K562 (cell line): Measurements from ENCODE around the gene PRICKLE3. TPM values are rescaled to one million over a fixed set of nuclear protein-coding genes. Genes with fewer than 3 reads are reported as not detected.
A peak's percentile ranks its signal among the peaks of the same experiment; 100 is the strongest.

Experiments used
- ATF1 ChIP-seq, 2 experiments: fragments of 450-650 bp in 1 of 2; IDR thresholded peaks; 2 replicates each; pipeline ENCODE4 v1.6.1; 2016; ENCODE audit warnings: missing compliant biosample characterization in 1 of 2, missing genetic modification characterization in 1 of 2
- ELF2 ChIP-seq: fragments of 250-450 bp; sonication (Bioruptor Pico); IDR thresholded peaks from 2 replicates; pipeline ENCODE4 v1.5.0; 2021; ENCODE audit warnings: mild to moderate bottlenecking
- FOXP1 ChIP-seq: sonication (generic); formaldehyde crosslinking; IDR thresholded peaks from 2 replicates; pipeline ENCODE4 v1.8.0; 2022; ENCODE audit warnings: mild to moderate bottlenecking, missing genetic modification reagents
- HMG20B ChIP-seq: fragments of 250-450 bp; sonication (Bioruptor Pico); IDR thresholded peaks from 2 replicates; pipeline ENCODE4 v1.5.0; 2021; ENCODE audit warnings: mild to moderate bottlenecking
- HNRNPL ChIP-seq: fragments of 200-400 bp; formaldehyde crosslinking; IDR thresholded peaks from 2 replicates; pipeline ENCODE4 v1.6.1; 2017; ENCODE audit warnings: low read depth, mild to moderate bottlenecking, low read length
- KAT7 ChIP-seq: sonication (generic); formaldehyde crosslinking; IDR thresholded peaks from 2 replicates; pipeline ENCODE4 v1.8.0; 2022; ENCODE audit warnings: missing genetic modification reagents, mild to moderate bottlenecking, borderline replicate concordance
- MTA3 ChIP-seq: fragments of 450-650 bp; formaldehyde crosslinking; IDR thresholded peaks from 2 replicates; pipeline ENCODE4 v1.6.1; 2017; ENCODE audit warnings: mild to moderate bottlenecking, borderline replicate concordance
- NR3C1 ChIP-seq: sonication (generic); formaldehyde crosslinking; IDR thresholded peaks from 2 replicates; pipeline ENCODE4 v1.8.1; 2022; ENCODE audit warnings: missing genetic modification reagents
- POLR2B ChIP-seq: fragments of 450-650 bp; IDR thresholded peaks from 2 replicates; pipeline ENCODE4 v1.6.1; 2018; ENCODE audit warnings: low read depth; ENCODE audit not compliant: partially characterized antibody
- POLR2G ChIP-seq: fragments of 200-400 bp; formaldehyde crosslinking; IDR thresholded peaks from 2 replicates; pipeline ENCODE4 v1.6.1; 2017; ENCODE audit warnings: low read depth, mild to moderate bottlenecking, antibody characterized with exemption, low read length, moderate library complexity
- TARDBP ChIP-seq: fragments of 450-650 bp; IDR thresholded peaks from 2 replicates; pipeline ENCODE4 v1.6.1; 2016
- ZNF12 ChIP-seq: sonication (generic); formaldehyde crosslinking; IDR thresholded peaks from 2 replicates; pipeline ENCODE4 v1.4.0; 2020; ENCODE audit warnings: mild to moderate bottlenecking, missing genetic modification reagents
- ZNF197 ChIP-seq: fragments of 200-800 bp; sonication (Bioruptor generic); IDR thresholded peaks from 2 replicates; pipeline ENCODE4 v1.6.1; 2016; ENCODE audit warnings: low read depth, missing genetic modification characterization, missing compliant biosample characterization
- polyA plus RNA-seq, 8 experiments: library from polyadenylated mRNA; depleted of rRNA in 4 of 8; stranded (reverse) in 5 of 8; unstranded in 3 of 8; fragments of >200 nt; fragmentation: Nextera tagmentation in 2 of 8; fragmentation: Illumina TruSeq in 1 of 8; extraction: Ambion mirVana in 2 of 8; extraction: Trizol in 1 of 8; gene quantifications; 2 replicates each; pipeline versions ENCODE4 v1.2.1 to v1.2.3, GENCODE V29; 2011 to 2014; ENCODE audit warnings: inconsistent platforms in 1 of 8, missing spikeins in 1 of 8
- total RNA-seq, 7 experiments: library from RNA; depleted of rRNA in 6 of 7; stranded (reverse); fragments of >200 nt in 6 of 7; fragmentation: Illumina TruSeq in 2 of 7; extraction: Trizol in 2 of 7; gene quantifications; 2 replicates each; pipeline versions ENCODE4 v1.2.1 to v1.2.3, GENCODE V29; 2011 to 2021; ENCODE audit warnings: low replicate concordance in 1 of 7
- TF ChIP-seq, protein P1 (sequence below): fragments of 450-650 bp; IDR thresholded peaks from 2 replicates; pipeline ENCODE4 v1.6.1; 2017; ENCODE audit warnings: antibody characterized with exemption, mild to moderate bottlenecking
- TF ChIP-seq, protein P2 (sequence below): sonication (generic); formaldehyde crosslinking; IDR thresholded peaks from 2 replicates; pipeline ENCODE4 v1.8.0; 2022; ENCODE audit warnings: mild to moderate bottlenecking, missing genetic modification reagents
- TF ChIP-seq, protein P3 (sequence below): fragments of 450-650 bp; formaldehyde crosslinking; IDR thresholded peaks from 2 replicates; pipeline ENCODE4 v1.4.0; 2020; ENCODE audit warnings: mild to moderate bottlenecking
- TF ChIP-seq, protein P4 (sequence below), 2 experiments: IDR thresholded peaks; 2 replicates each; pipeline ENCODE4 v1.6.1; 2011; ENCODE audit warnings: borderline replicate concordance in 1 of 2, control low read depth in 1 of 2, low read depth in 1 of 2, low read length in 1 of 2, mild to moderate bottlenecking in 1 of 2, mixed read lengths in 1 of 2, moderate library complexity in 1 of 2; ENCODE audit not compliant: insufficient read depth in 1 of 2, insufficient read length in 1 of 2, poor library complexity in 1 of 2, severe bottlenecking in 1 of 2; ENCODE audit errors: extremely low read depth in 1 of 2

The PRICKLE3 gene
- total and polyA plus RNA-seq, 9 of the 15 experiments (the other 6 are each of a cell fraction or from before 2014, with no cell fraction given): 1.1 to 44.3 (median 14.0) TPM

DNA sequence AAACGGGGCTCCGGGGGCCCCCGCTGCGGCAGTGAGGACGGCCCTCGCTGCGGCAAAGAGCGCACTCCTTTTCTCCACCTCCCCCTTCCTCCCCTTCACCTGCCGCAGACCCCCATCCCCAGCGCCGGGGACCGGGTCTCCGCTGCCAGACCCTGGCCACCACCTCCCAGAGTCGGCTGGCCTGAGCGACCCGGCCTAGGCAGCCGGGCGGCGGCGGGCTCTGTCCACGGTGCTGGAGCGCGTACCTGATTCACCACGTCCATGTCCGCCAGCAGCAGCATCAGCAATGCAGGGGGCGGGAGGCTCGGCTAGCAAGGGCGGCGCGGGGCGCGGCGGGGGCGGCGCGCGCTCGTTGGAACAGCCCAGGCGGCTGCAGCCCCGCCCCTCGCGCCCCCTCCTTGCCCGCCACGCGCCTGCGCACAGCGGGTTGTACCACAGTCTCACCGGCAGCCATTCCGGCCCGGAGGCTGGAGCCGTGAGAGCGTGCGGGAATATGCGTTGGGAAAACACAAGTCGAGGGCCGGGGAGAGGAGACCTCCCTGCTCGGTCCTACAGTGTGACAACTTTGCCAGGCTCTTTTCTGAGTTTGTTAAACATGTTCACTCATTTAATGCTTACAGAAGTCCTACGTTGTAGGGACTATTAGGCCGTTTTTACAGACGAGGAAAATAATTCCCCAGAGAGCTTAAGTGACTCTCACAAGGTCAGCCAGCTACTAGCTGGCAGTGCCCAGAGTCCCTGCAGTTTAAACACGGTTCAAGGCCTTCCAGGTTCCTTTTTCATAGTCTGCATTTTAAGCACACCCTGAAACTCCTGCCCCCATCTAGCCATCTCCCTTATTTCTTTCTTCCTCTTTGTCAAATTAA, 14.0 kb upstream of the PRICKLE3 start, which contains the start of gene SYP (continued):
- TF ChIP-seq, protein P1, sequence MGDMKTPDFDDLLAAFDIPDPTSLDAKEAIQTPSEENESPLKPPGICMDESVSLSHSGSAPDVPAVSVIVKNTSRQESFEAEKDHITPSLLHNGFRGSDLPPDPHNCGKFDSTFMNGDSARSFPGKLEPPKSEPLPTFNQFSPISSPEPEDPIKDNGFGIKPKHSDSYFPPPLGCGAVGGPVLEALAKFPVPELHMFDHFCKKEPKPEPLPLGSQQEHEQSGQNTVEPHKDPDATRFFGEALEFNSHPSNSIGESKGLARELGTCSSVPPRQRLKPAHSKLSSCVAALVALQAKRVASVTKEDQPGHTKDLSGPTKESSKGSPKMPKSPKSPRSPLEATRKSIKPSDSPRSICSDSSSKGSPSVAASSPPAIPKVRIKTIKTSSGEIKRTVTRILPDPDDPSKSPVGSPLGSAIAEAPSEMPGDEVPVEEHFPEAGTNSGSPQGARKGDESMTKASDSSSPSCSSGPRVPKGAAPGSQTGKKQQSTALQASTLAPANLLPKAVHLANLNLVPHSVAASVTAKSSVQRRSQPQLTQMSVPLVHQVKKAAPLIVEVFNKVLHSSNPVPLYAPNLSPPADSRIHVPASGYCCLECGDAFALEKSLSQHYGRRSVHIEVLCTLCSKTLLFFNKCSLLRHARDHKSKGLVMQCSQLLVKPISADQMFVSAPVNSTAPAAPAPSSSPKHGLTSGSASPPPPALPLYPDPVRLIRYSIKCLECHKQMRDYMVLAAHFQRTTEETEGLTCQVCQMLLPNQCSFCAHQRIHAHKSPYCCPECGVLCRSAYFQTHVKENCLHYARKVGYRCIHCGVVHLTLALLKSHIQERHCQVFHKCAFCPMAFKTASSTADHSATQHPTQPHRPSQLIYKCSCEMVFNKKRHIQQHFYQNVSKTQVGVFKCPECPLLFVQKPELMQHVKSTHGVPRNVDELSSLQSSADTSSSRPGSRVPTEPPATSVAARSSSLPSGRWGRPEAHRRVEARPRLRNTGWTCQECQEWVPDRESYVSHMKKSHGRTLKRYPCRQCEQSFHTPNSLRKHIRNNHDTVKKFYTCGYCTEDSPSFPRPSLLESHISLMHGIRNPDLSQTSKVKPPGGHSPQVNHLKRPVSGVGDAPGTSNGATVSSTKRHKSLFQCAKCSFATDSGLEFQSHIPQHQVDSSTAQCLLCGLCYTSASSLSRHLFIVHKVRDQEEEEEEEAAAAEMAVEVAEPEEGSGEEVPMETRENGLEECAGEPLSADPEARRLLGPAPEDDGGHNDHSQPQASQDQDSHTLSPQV: peak; percentile 75; the same call in 1 of the 2 replicates
- TF ChIP-seq TARDBP (peak; percentile 73; the same call in 1 of the 2 replicates), ELF2 (no peak), FOXP1 (CRISPR knock-in tag) (peak; percentile 78; the same call in 1 of the 2 replicates), MTA3 (peak; percentile 74; the same call in 1 of the 2 replicates), ATF1 (CRISPR knock-in tag; IDR thresholded peaks at IDR 0.05) (no peak), ATF1 (tag; IDR thresholded peaks at IDR 0.05) (peak; percentile 77), KAT7 (CRISPR knock-in tag) (peak; percentile 51; the same call in 1 of the 2 replicates), HNRNPL (peak; percentile 55; the same call in 1 of the 2 replicates), HMG20B (no peak), ZNF12 (CRISPR knock-in tag) (peak; percentile 60; the same call in 1 of the 2 replicates), NR3C1 (peak; percentile 76; the same call in 1 of the 2 replicates), ZNF197 (CRISPR knock-in tag) (peak; percentile 77; the same call in 1 of the 2 replicates), POLR2G (peak; percentile 87), POLR2B (peak; percentile 82)
- TF ChIP-seq, protein P2, sequence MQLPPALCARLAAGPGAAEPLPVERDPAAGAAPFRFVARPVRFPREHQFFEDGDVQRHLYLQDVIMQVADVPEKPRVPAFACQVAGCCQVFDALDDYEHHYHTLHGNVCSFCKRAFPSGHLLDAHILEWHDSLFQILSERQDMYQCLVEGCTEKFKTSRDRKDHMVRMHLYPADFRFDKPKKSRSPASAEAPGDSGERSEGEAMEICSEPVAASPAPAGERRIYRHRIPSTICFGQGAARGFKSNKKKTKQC (CRISPR knock-in tag): peak; percentile 96
- TF ChIP-seq, protein P3, sequence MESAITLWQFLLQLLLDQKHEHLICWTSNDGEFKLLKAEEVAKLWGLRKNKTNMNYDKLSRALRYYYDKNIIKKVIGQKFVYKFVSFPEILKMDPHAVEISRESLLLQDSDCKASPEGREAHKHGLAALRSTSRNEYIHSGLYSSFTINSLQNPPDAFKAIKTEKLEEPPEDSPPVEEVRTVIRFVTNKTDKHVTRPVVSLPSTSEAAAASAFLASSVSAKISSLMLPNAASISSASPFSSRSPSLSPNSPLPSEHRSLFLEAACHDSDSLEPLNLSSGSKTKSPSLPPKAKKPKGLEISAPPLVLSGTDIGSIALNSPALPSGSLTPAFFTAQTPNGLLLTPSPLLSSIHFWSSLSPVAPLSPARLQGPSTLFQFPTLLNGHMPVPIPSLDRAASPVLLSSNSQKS (CRISPR knock-in tag): no peak
- TF ChIP-seq, protein P4, sequence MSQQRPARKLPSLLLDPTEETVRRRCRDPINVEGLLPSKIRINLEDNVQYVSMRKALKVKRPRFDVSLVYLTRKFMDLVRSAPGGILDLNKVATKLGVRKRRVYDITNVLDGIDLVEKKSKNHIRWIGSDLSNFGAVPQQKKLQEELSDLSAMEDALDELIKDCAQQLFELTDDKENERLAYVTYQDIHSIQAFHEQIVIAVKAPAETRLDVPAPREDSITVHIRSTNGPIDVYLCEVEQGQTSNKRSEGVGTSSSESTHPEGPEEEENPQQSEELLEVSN (IDR thresholded peaks at IDR 0.05; ENCODE audit: borderline replicate concordance in 1 of 2, extremely low read depth in 1 of 2, insufficient read depth in 1 of 2, insufficient read length in 1 of 2, low read depth in 1 of 2, low read length in 1 of 2, poor library complexity in 1 of 2, severe bottlenecking in 1 of 2): peak; percentile 30 to 55
